HepG2 (cell line): ENCODE data around the gene CDK2. TPM values are rescaled to one million over a fixed set of nuclear protein-coding genes. Genes with fewer than 3 reads are reported as not detected.

Experiments used
- ATAC-seq: fragments of 200-7000 bp; cut with Tn5 transposase; 3 replicates; pipeline ENCODE4 v1.9.1; 2020; ENCODE audit warnings: mild to moderate bottlenecking, moderate library complexity
- BruUV-seq: library from RNA; stranded (reverse); fragments of 400-500 nt; replicated peaks from 2 replicates; lab custom pipeline; 2021; lab: Mats Ljungman, UMichigan
- CTCF ChIA-PET: fragments of 300-600 bp; formaldehyde crosslinking; extraction: SDS; loops from one replicate; lab custom pipeline; 2021; ENCODE audit warnings: low total read pairs, inconsistent platforms, low intra/inter-chr PET ratio; lab: Yijun Ruan, JAX
- POLR2A ChIA-PET: fragments of 350-600 bp; sonication (Branson Sonifier 250); formaldehyde crosslinking; loops from one replicate; lab custom pipeline; 2020; ENCODE audit warnings: antibody characterized with exemption, inconsistent platforms; lab: Yijun Ruan, JAX
- DNase-seq: peaks from one replicate; pipeline ENCODE4 v3.0.0-alpha.2; 2015; ENCODE audit warnings: low spot score
- FAIRE-seq: peaks from 3 replicates; lab custom pipeline; 2011; peaks lifted over from hg19 to GRCh38; lab: Jason Lieb, UNC
- H2AFZ ChIP-seq: one replicate; pipeline ENCODE4 v1.6.1; 2011; ENCODE audit warnings: low read length, inconsistent platforms
- H3K27ac ChIP-seq: fragments of 300-600 bp; 3 replicates; pipeline ENCODE4 v1.8.0; 2011; ENCODE audit warnings: mixed run types, mild to moderate bottlenecking, mixed read lengths, low read length, inconsistent platforms; ENCODE audit not compliant: insufficient read depth; ENCODE audit errors: extremely low read length
- H3K27me3 ChIP-seq, 2 experiments: fragments of 200-600 bp in 1 of 2; 2 replicates in 1 of 2; 3 replicates in 1 of 2; pipeline versions ENCODE4 v1.6.0 to v1.8.0; 2011; ENCODE audit warnings: low read length in 2 of 2, mild to moderate bottlenecking in 2 of 2, moderate library complexity in 2 of 2, inconsistent platforms in 1 of 2; ENCODE audit not compliant: insufficient read depth in 2 of 2, control insufficient read depth in 1 of 2
- H3K36me3 ChIP-seq, 2 experiments: fragments of 200-600 bp in 1 of 2; replicated peaks in 1 of 2; 2 replicates in 1 of 2; 3 replicates in 1 of 2; pipeline versions ENCODE4 v1.5.1 to v1.8.0; 2011; ENCODE audit warnings: low read length in 2 of 2, inconsistent platforms in 1 of 2; ENCODE audit not compliant: insufficient read depth in 2 of 2, control insufficient read depth in 1 of 2
- H3K4me1 ChIP-seq: 2 replicates; pipeline ENCODE4 v1.5.1; 2012; ENCODE audit warnings: low read length, inconsistent platforms; ENCODE audit not compliant: insufficient read depth
- H3K4me2 ChIP-seq: 2 replicates; pipeline ENCODE4 v1.6.0; 2011; ENCODE audit warnings: low read depth, low read length, inconsistent platforms
- H3K4me3 ChIP-seq, 3 experiments: fragments of 200-600 bp in 1 of 3; sonication (generic), shearing (Covaris generic) in 1 of 3; replicated peaks in 1 of 3; 2 replicates each; pipeline ENCODE4 v1.5.1; 2011 to 2016; ENCODE audit warnings: low read length in 3 of 3, inconsistent platforms in 2 of 3, low read depth in 2 of 3, mild to moderate bottlenecking in 2 of 3, control low read depth in 1 of 3, mixed read lengths in 1 of 3; ENCODE audit not compliant: insufficient read depth in 1 of 3
- H3K79me2 ChIP-seq: one replicate; pipeline ENCODE4 v1.6.1; 2011; ENCODE audit warnings: low read length, inconsistent platforms; ENCODE audit not compliant: insufficient read depth
- H3K9ac ChIP-seq: 2 replicates; pipeline ENCODE4 v1.6.0; 2011; ENCODE audit warnings: mild to moderate bottlenecking, low read depth, low read length, inconsistent platforms; ENCODE audit not compliant: insufficient read depth
- H3K9me3 ChIP-seq: 2 replicates; pipeline ENCODE4 v1.5.1; 2012; ENCODE audit warnings: mild to moderate bottlenecking, low read length
- H4K20me1 ChIP-seq: 2 replicates; pipeline ENCODE4 v1.6.0; 2011; ENCODE audit warnings: inconsistent platforms, mild to moderate bottlenecking, low read length, moderate library complexity; ENCODE audit not compliant: insufficient read depth
- ATF3 ChIP-seq: sonication (generic); formaldehyde crosslinking; IDR thresholded peaks from 2 replicates; pipeline ENCODE4 v1.4.0; 2020; ENCODE audit warnings: missing genetic modification reagents
- CTCF ChIP-seq: sonication (generic); formaldehyde crosslinking; IDR thresholded peaks from 2 replicates; pipeline ENCODE4 v1.5.0; 2020; ENCODE audit warnings: mild to moderate bottlenecking, missing genetic modification reagents, moderate library complexity
- FOSL2 ChIP-seq: sonication (generic); formaldehyde crosslinking; IDR thresholded peaks from 2 replicates; pipeline ENCODE4 v1.4.0; 2020; ENCODE audit warnings: missing genetic modification reagents
- JUND ChIP-seq: sonication (generic); formaldehyde crosslinking; IDR thresholded peaks from 2 replicates; pipeline ENCODE4 v1.8.0; 2022; ENCODE audit warnings: mild to moderate bottlenecking, missing genetic modification reagents
- PTBP1 ChIP-seq: fragments of 200-400 bp; formaldehyde crosslinking; IDR thresholded peaks from 2 replicates; pipeline ENCODE4 v1.6.1; 2018; ENCODE audit warnings: low read length, low read depth; ENCODE audit not compliant: poor library complexity, severe bottlenecking
- RFX5 ChIP-seq: IDR thresholded peaks from 2 replicates; pipeline ENCODE4 v1.6.1; 2011; ENCODE audit warnings: low read depth, low read length, improper control_type of control experiment
- SMC3 ChIP-seq: IDR thresholded peaks from 2 replicates; pipeline ENCODE4 v1.6.1; 2011; ENCODE audit warnings: low read length, improper control_type of control experiment
- STAG1 ChIP-seq: sonication (generic); formaldehyde crosslinking; IDR thresholded peaks from 2 replicates; pipeline ENCODE4 v1.4.0; 2020; ENCODE audit warnings: missing genetic modification reagents
- TCF7 ChIP-seq: sonication (generic); IDR thresholded peaks from 2 replicates; pipeline ENCODE4 v1.6.1; 2016; ENCODE audit warnings: antibody characterized with exemption, low read depth
- XRCC5 ChIP-seq: fragments of 200-400 bp; formaldehyde crosslinking; optimal IDR thresholded peaks from 2 replicates; pipeline ENCODE3; 2017; ENCODE audit warnings: mild to moderate bottlenecking, low read length
- ZNF598 ChIP-seq: sonication (generic); formaldehyde crosslinking; IDR thresholded peaks from 2 replicates; pipeline ENCODE4 v1.5.1; 2020; ENCODE audit warnings: mild to moderate bottlenecking, missing genetic modification reagents, borderline replicate concordance
- ZNF672 ChIP-seq: sonication (generic); formaldehyde crosslinking; IDR thresholded peaks from 2 replicates; pipeline ENCODE4 v1.8.1; 2022; ENCODE audit warnings: missing genetic modification reagents
- WGBS: methylation state at CpG from one replicate; pipeline ENCODE4 v1.1.6; 2017; ENCODE audit warnings: low lambda C conversion rate; 5-methylcytosine and 5-hydroxymethylcytosine counted together
- in situ Hi-C: cut with HindIII; loops from 2 replicates; pipeline ENCODE4 v1.10.0; 2017; ENCODE audit warnings: low pct_unique_long_range_greater_than_20kb; ENCODE audit not compliant: extremely low pct_ligation_motif_present
- intact Hi-C: fragments of 100-400 bp; cut with micrococcal nuclease; formaldehyde crosslinking; loops from one replicate; pipeline ENCODE4 v1.10.0; 2022; ENCODE audit not compliant: unreplicated experiment
- polyA plus RNA-seq, 8 experiments: library from polyadenylated mRNA; depleted of rRNA in 3 of 8; stranded (reverse) in 7 of 8; unstranded in 1 of 8; fragments of >200 nt; fragmentation: Illumina TruSeq in 4 of 8; extraction: Trizol in 4 of 8; gene quantifications; 2 replicates each; pipeline versions ENCODE4 v1.2.1 to v1.2.3, GENCODE V29; 2011 to 2016; ENCODE audit warnings: low read depth in 4 of 8, missing spikeins in 1 of 8, mixed read lengths in 1 of 8; ENCODE audit not compliant: insufficient read depth in 1 of 8
- total RNA-seq, 5 experiments: library from RNA; depleted of rRNA; stranded (reverse); fragments of >200 nt; fragmentation: Illumina TruSeq; extraction: Trizol; gene quantifications; 2 replicates each; pipeline ENCODE4 v1.2.3, GENCODE V29; 2016; ENCODE audit warnings: low read depth in 1 of 5
- TF ChIP-seq, protein P1 (sequence below): sonication (generic); formaldehyde crosslinking; IDR thresholded peaks from 2 replicates; pipeline ENCODE4 v1.5.0; 2020; ENCODE audit warnings: missing genetic modification reagents

CDK2 gene
- total and polyA plus RNA-seq, 2 of the 13 experiments (the other 11 are each of a cell fraction or from before 2014, with no cell fraction given): 47.5 to 52.6 TPM

GRCh38 chr12:55955800-55956508 lies 10.7 kb upstream of the CDK2 start:
- no TSS peak for BruUV-seq
- in situ Hi-C loops: no loop called here
- DNase-seq (peak; percentile 48), FAIRE-seq (no peak), ATAC-seq (peak; percentile 78)
- intact Hi-C loops: no loop called here
- Histone ChIP-seq H2AFZ (no peak overlapping the region), H3K4me3 (no peak overlapping the region), H3K27me3 (no peaks in the 10 kb centered on the region), H3K9me3 (no peaks in the 10 kb centered on the region), H3K9ac (no peak overlapping the region)
- POLR2A ChIA-PET: interaction anchor here (4.9 kb wide), 1 partner anchor 18 kb away, joined by 23 read pairs; the partner anchor contains the start of gene RAB5B
- 78% methylated on average over 5 of the region's 6 CpGs for WGBS
- CTCF ChIA-PET: interaction anchor here (0.7 to 1.5 kb wide), 4 partner anchors 18 to 86 kb away, joined by 3 to 6 read pairs (median 4); partner anchors contain the start of genes RAB5B and RPS26
- TF ChIP-seq ZNF672 (CRISPR knock-in tag) (no peak), STAG1 (CRISPR knock-in tag) (peak; percentile 31), ZNF598 (no peak), JUND (CRISPR knock-in tag) (peak; percentile 53; the same call in 1 of the 2 replicates), FOSL2 (CRISPR knock-in tag) (peak; percentile 93), PTBP1 (no peak), SMC3 (peak; percentile 49; the same call in 1 of the 2 replicates), CTCF (peak; percentile 44; the same call in 1 of the 2 replicates), TCF7 (0 out of 2 replicates have a peak, but pooled peaks have one; percentile 10), ATF3 (peak; percentile 57), XRCC5 (peak; percentile 42), RFX5 (0 out of 2 replicates have a peak, but pooled peaks have one; percentile 27)
- TF ChIP-seq, protein P1, sequence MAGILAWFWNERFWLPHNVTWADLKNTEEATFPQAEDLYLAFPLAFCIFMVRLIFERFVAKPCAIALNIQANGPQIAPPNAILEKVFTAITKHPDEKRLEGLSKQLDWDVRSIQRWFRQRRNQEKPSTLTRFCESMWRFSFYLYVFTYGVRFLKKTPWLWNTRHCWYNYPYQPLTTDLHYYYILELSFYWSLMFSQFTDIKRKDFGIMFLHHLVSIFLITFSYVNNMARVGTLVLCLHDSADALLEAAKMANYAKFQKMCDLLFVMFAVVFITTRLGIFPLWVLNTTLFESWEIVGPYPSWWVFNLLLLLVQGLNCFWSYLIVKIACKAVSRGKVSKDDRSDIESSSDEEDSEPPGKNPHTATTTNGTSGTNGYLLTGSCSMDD (CRISPR knock-in tag): no peak
- TF ChIP-seq, all 625 proteins: peak for 9
- Histone ChIP-seq H3K4me1 (peaks cover 12% of the 10 kb centered on the region), H3K27ac (no peak overlapping the region), H4K20me1 (no peaks in the 10 kb centered on the region), H3K36me3 (no peaks in the 10 kb centered on the region), H3K4me2 (no peak overlapping the region), H3K79me2 (no peaks in the 10 kb centered on the region)
